Upper lobe of left lung (tissue), 4 donors: Measurements from ENCODE around the gene CADM1.

Experiments used
- CTCF ChIP-seq, 6 experiments: fragments of 450-650 bp in 4 of 6; fragments of 200-600 bp in 2 of 6; sonication (generic) in 2 of 6; IDR thresholded peaks; one replicate each; pipeline ENCODE4 v1.5.1; 2016 to 2019; ENCODE audit warnings: antibody characterized with exemption in 6 of 6
- POLR2A ChIP-seq, 4 donors: fragments of 450-650 bp; IDR thresholded peaks; one replicate each; pipeline ENCODE4 v1.5.1; 2016 to 2017; ENCODE audit warnings: antibody characterized with exemption in 4 of 4, mild to moderate bottlenecking in 2 of 4
- POLR2AphosphoS5 ChIP-seq, 2 donors: sonication (generic); formaldehyde crosslinking; IDR thresholded peaks; one replicate each; pipeline ENCODE4 v1.5.1; 2017; ENCODE audit warnings: antibody characterized with exemption in 2 of 2

- TF ChIP-seq CTCF (IDR thresholded peaks at IDR 0.05) (no peak), POLR2AphosphoS5 (IDR thresholded peaks at IDR 0.05) (no peak), POLR2A (IDR thresholded peaks at IDR 0.05) (no peak)
Measured at GRCh38 chr11:115313224-115313838, 190.9 kb downstream of the CADM1 start.
